Measurements from ENCODE around the gene AKIP1.

The AKIP1 gene

DNA sequence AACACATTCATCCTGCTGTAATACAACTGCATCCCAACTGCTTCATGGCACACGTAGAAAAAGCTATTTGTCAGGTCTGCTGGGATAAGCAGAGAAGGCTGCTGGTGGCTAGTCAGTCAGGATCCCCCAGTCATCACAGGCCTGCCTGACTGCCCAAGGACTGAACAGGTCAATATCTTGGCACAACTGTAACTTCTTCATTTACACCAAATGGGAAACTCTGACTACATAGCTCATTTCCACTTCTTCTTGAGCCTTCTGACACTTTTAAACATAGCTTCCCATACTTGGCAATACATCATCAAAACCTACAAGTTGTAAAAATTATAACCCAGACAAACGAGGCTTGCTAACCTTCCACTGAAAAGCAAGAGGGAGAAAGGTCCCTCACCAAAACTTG is 50.4 kb downstream of the AKIP1 start:
- no peak for DNase-seq (ENCODE audit: low read depth)

DNA sequence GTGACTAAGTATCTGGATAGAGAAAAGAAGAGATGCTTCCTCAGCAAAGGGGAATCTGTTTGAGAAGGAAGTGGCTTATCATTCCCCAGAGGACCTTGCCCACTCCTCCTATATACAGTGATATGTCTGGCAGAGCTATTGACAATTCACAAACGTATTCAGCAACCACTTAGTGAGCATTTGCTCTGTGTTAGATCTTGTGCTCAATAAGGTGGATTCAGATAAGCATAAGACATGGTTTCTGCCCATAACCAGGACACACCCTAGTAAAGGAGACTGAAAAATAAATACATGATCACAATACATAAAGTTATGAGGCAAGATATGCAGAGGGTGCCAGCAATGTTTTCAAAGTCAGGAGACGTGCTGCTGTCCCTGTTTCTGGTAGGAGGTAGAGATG is 51.9 kb downstream of the AKIP1 start:
- no peak for DNase-seq (ENCODE audit: low read depth)

DNA sequence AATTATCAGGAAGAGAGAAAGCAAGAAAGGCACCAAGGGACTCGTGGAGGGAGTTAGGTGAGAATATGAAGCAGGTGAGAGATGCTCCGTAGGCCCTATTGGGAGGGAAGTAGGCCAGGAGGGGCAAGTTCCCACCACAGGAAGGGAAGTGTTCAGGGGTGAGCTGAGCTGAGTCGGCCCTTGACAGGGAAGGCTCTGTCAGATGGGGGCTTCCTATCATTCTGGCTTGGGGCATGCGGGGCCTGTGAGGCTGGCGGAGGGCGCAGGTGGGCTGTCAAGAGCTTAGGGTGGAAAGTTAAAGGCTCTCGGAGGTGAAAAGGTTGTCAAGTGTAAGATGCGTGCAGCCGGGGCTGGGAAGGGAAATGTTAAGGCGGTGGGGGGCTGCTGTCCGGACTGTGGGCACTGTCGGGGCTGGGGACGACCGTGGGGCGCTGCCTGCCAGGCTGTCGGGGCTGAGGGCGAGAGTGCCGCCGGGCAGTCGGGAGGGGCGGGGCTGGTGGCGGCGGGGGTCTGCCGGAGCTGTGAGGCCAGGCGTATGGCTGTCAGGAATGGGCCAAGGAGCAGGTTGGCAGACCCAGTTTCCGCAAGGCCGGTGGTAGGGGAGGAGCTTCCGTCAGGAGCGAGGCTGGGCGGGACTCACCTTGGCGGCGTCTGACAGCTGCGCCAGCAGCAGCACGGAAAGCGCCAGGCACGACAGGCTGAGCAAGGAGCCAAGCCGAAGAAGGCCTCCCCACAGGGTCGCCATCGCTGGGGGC is 52.8 kb downstream of the AKIP1 start:
- peak; percentile 71 for DNase-seq (ENCODE audit: low read depth)

DNA sequence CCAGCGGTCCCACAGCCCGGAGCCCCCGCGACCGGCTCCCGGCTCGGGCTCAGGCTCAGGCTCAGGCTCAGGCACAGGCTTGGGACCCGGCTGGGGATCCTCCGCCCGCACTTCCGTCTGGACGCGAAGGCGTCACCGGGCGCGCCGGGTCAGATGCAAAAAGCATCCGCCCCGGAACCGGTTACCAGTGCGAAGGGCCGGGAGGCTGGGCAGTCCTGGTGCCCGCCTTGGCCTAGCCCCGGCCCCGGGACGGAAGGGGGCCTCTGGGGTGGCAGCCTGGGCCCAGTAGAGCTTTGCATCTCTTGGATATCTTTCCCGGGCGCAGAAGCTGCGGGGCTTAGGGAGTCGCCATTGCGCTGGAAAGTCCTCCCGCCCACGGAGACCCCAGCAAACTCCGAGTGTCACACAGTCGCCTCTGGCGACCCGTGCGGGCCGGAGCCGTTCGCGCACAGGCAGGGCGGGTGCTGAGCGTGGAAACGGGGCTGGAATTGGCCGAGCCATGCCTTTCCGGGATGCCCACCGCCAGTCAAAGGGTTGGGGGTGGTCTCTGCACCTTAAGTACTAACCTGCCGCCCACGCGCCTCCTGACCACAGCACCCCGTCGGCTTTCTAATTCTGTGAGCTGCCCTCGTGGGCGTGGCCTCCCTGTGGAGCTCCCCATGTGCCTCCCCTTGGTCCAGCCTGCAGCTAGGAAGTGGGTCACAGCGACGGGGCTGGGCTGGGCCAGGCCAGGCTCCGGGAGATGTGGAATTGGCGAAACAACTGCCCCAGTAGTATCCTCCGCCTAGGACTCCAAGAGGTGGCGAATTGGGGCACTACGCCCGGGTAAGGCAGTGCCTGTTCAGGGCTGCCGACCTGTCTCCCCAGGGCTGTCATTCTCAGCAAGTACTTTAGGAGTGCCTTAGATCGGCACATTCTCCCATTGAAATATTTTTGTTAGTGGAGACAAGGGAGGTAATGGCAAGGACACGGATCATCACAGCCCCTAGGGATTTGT is 53.6 kb downstream of the AKIP1 start, which contains the start of gene TMEM9B:
TSS of gene TMEM9B (minus strand) at position 119 of the 997 bp plus-strand sequence. CDS start 129 bp downstream, outside the sequence.
- DNase-seq (ENCODE audit: low read depth) = peak; percentile 85

DNA sequence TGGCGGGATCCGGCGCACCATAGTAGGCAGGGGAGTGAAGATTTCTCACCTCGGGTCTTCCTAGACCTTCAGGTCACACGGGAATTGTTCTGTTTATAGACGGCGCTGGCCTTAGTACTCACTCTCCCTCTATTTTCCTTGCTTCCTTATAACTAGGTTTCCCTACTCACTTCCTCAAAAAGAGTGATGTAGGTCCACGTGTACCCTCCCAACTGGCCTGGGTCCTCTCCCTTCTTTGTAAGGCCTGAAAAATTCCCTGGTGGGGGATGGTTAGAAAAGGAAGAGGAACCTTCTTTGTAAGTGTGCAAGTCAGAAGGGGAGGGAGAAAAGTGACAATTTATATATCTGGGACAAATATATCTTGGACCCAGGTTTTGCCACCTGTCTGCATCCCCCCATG is 56.2 kb downstream of the AKIP1 start:
- no peak for DNase-seq (ENCODE audit: low read depth)

All from amniotic epithelial cell (primary cell).